ENCODE data around the gene LMX1A. TPM values are rescaled to one million over a fixed set of nuclear protein-coding genes. Genes with fewer than 3 reads are reported as not detected.

The LMX1A gene
- total and polyA plus RNA-seq, 2 donors (not counting 1 experiment from before 2014, with no cell fraction given), result not detected

- DNase-seq, result no peak
- WGBS (ENCODE audit: insufficient coverage), result 92% methylated on average over 2 of the region's 4 CpGs
- H3K4me1 Mint-ChIP-seq, result no peaks in the 10 kb centered on the region
Observed at GRCh38 chr1:165191087-165191486, 165.4 kb downstream of the LMX1A start.

GRCh38 chr1:165189913-165190312, 166.6 kb downstream of the LMX1A start:
- H3K27ac ChIP-seq (ENCODE audit: low read length in 2 of 2), result no peak overlapping the region
- no peaks in the 10 kb centered on the region for H3K79me2 ChIP-seq (ENCODE audit: control insufficient read depth, insufficient read depth, low read length)
- Mint-ChIP-seq H3K4me3 (no peak overlapping the region), H3K27ac (no peak overlapping the region), H3K4me1 (no peaks in the 10 kb centered on the region), H3K27me3 (peaks cover 4% of the 10 kb centered on the region), H3K9me3 (ENCODE audit: insufficient read depth) (peaks cover 2% of the 10 kb centered on the region)
- H3K4me2 ChIP-seq (replicated peaks; ENCODE audit: low read depth, low read length, poor library complexity, severe bottlenecking), result no peak overlapping the region
- H3K4me1 ChIP-seq (ENCODE audit: control insufficient read depth in 2 of 2, insufficient read depth in 2 of 2, low read length in 2 of 2), result no peaks in the 10 kb centered on the region
- TF ChIP-seq CTCF (IDR thresholded peaks at IDR 0.05), result no peak
- no peak for TF ChIP-seq EZH2 (IDR thresholded peaks at IDR 0.05; ENCODE audit: borderline replicate concordance, insufficient read depth, low read depth, low read length, poor library complexity, severe bottlenecking)
- peaks cover 0 to 8% (median 0%) of the 10 kb centered on the region in 3 donors for H3K9me3 ChIP-seq (ENCODE audit: control extremely low read depth in 1 of 3, control insufficient read depth in 2 of 3, insufficient read depth in 1 of 3, low read length in 2 of 3)
- ATAC-seq (ENCODE audit: low read depth), result no peak
- ChIA-PET CTCF (no interaction called here), POLR2A (no interaction called here)
- intact Hi-C loops (cut with micrococcal nuclease), result no loop called here
- H3K4me3 ChIP-seq (ENCODE audit: control extremely low read depth in 1 of 5, extremely low read depth in 1 of 5, insufficient read depth in 1 of 5, low read depth in 2 of 5, low read length in 4 of 5), result no peak overlapping the region
- no peaks in the 10 kb centered on the region for H4K20me1 ChIP-seq (ENCODE audit: control insufficient read depth, insufficient read depth, low read length, poor library complexity, severe bottlenecking)
- no peaks in the 10 kb centered on the region for H3K27me3 ChIP-seq (replicated peaks in 1 of 4; ENCODE audit: control extremely low read depth in 1 of 4, control insufficient read depth in 3 of 4, insufficient read depth in 4 of 4, low read length in 3 of 4)
- H2AFZ ChIP-seq (ENCODE audit: insufficient read depth, low read depth, low read length, poor library complexity, severe bottlenecking), result no peak overlapping the region
- no CpG with 5 or more reads among the region's 4 CpGs for WGBS (ENCODE audit: insufficient coverage)
- H3K36me3 ChIP-seq (replicated peaks in 1 of 2; ENCODE audit: control extremely low read depth in 1 of 2, control insufficient read depth in 1 of 2, extremely low read depth in 1 of 2, insufficient read depth in 2 of 2, low read length in 1 of 2), result no peaks in the 10 kb centered on the region
- H3K9ac ChIP-seq (ENCODE audit: low read length), result no peak overlapping the region
- DNase-seq, result no peak

More at GRCh38 chr1:165191087-165191486, 165.4 kb downstream of the LMX1A start:
- Histone ChIP-seq H3K9ac (ENCODE audit: low read length) (no peak overlapping the region), H3K4me1 (ENCODE audit: control insufficient read depth in 2 of 2, insufficient read depth in 2 of 2, low read length in 2 of 2) (no peaks in the 10 kb centered on the region), H4K20me1 (ENCODE audit: control insufficient read depth, insufficient read depth, low read length, poor library complexity, severe bottlenecking) (no peaks in the 10 kb centered on the region), H2AFZ (ENCODE audit: insufficient read depth, low read depth, low read length, poor library complexity, severe bottlenecking) (no peak overlapping the region), H3K27me3 (replicated peaks in 1 of 4; ENCODE audit: control extremely low read depth in 1 of 4, control insufficient read depth in 3 of 4, insufficient read depth in 4 of 4, low read length in 3 of 4) (no peaks in the 10 kb centered on the region), H3K9me3 (ENCODE audit: control extremely low read depth in 1 of 3, control insufficient read depth in 2 of 3, insufficient read depth in 1 of 3, low read length in 2 of 3) (peaks cover 0 to 4% (median 0%) of the 10 kb centered on the region in 3 donors), H3K4me3 (ENCODE audit: control extremely low read depth in 1 of 5, extremely low read depth in 1 of 5, insufficient read depth in 1 of 5, low read depth in 2 of 5, low read length in 4 of 5) (no peak overlapping the region), H3K79me2 (ENCODE audit: control insufficient read depth, insufficient read depth, low read length) (no peaks in the 10 kb centered on the region), H3K4me2 (replicated peaks; ENCODE audit: low read depth, low read length, poor library complexity, severe bottlenecking) (no peak overlapping the region), H3K36me3 (replicated peaks in 1 of 2; ENCODE audit: control extremely low read depth in 1 of 2, control insufficient read depth in 1 of 2, extremely low read depth in 1 of 2, insufficient read depth in 2 of 2, low read length in 1 of 2) (no peaks in the 10 kb centered on the region), H3K27ac (ENCODE audit: low read length in 2 of 2) (no peak overlapping the region)
- Mint-ChIP-seq H3K9me3 (ENCODE audit: insufficient read depth) (no peaks in the 10 kb centered on the region), H3K4me3 (no peak overlapping the region), H3K27me3 (peaks cover 10% of the 10 kb centered on the region), H3K27ac (no peak overlapping the region)
- TF ChIP-seq EZH2 (IDR thresholded peaks at IDR 0.05; ENCODE audit: borderline replicate concordance, insufficient read depth, low read depth, low read length, poor library complexity, severe bottlenecking) (no peak), CTCF (IDR thresholded peaks at IDR 0.05) (no peak)
- CTCF ChIA-PET, result no interaction called here
- ATAC-seq (ENCODE audit: low read depth), result no peak
- POLR2A ChIA-PET, result no interaction called here
- intact Hi-C loops (cut with micrococcal nuclease), result no loop called here

All from B cell (primary cell).